Natural killer cell (primary cell): ENCODE data around the gene RAD51B. TPM values are rescaled to one million over a fixed set of nuclear protein-coding genes. Genes with fewer than 3 reads are reported as not detected.

ENCODE experiments used
- ATAC-seq, 3 donors: fragments of 150-1000 bp in 2 of 3; fragments of 200-7000 bp in 1 of 3; cut with Tn5 transposase; 1 replicate in 1 of 3; 2 replicates in 2 of 3; pipeline ENCODE4 v1.10.0; 2021; ENCODE audit warnings: mild to moderate bottlenecking in 2 of 3, moderate library complexity in 2 of 3
- DNase-seq, 2 donors: peaks; one replicate each; pipeline versions ENCODE4 v3.0.0 to v3.0.0-alpha.2; 2013 to 2021; ENCODE audit warnings: mixed read lengths in 1 of 2
- H3K27ac ChIP-seq: one replicate; pipeline ENCODE4 v1.5.1; 2013; ENCODE audit warnings: mild to moderate bottlenecking, low read length
- H3K27me3 ChIP-seq: one replicate; pipeline ENCODE4 v1.6.1; 2013; ENCODE audit warnings: low read length; ENCODE audit not compliant: control insufficient read depth, insufficient read depth
- H3K36me3 ChIP-seq: one replicate; pipeline ENCODE4 v1.6.1; 2013; ENCODE audit warnings: low read length; ENCODE audit not compliant: control insufficient read depth, insufficient read depth
- H3K4me1 ChIP-seq: one replicate; pipeline ENCODE4 v1.6.1; 2013; ENCODE audit warnings: low read length; ENCODE audit not compliant: control insufficient read depth, insufficient read depth
- H3K4me3 ChIP-seq: one replicate; pipeline ENCODE4 v1.5.1; 2013; ENCODE audit warnings: low read length
- H3K9me3 ChIP-seq: one replicate; pipeline ENCODE4 v1.6.1; 2013; ENCODE audit warnings: low read length; ENCODE audit not compliant: control insufficient read depth, insufficient read depth
- H3K27ac Mint-ChIP-seq, 2 donors: one replicate each; pipeline ENCODE4 v1.8.0; 2022; ENCODE audit warnings: mild to moderate bottlenecking in 2 of 2, mixed read lengths in 2 of 2, moderate library complexity in 1 of 2
- H3K27me3 Mint-ChIP-seq, 2 donors: one replicate each; pipeline ENCODE4 v1.8.0; 2022; ENCODE audit warnings: low read depth in 2 of 2, mixed read lengths in 2 of 2
- H3K36me3 Mint-ChIP-seq: one replicate; pipeline ENCODE4 v1.8.0; 2022; ENCODE audit warnings: mixed read lengths
- H3K4me1 Mint-ChIP-seq, 2 donors: one replicate each; pipeline ENCODE4 v1.8.0; 2022; ENCODE audit warnings: mixed read lengths in 2 of 2
- H3K4me3 Mint-ChIP-seq: one replicate; pipeline ENCODE4 v1.8.0; 2022; ENCODE audit warnings: mild to moderate bottlenecking, moderate library complexity, mixed read lengths
- H3K9me3 Mint-ChIP-seq, 2 donors: one replicate each; pipeline ENCODE4 v1.8.0; 2022; ENCODE audit warnings: mixed read lengths in 2 of 2
- CTCF ChIP-seq: fragments of 200-600 bp; IDR thresholded peaks from one replicate; pipeline ENCODE4 v1.8.0; 2022; ENCODE audit warnings: antibody characterized with exemption
- WGBS: methylation state at CpG from one replicate; pipeline ENCODE4 v1.1.7; 2013; ENCODE audit warnings: missing lambda C conversion rate; ENCODE audit not compliant: insufficient coverage; 5-methylcytosine and 5-hydroxymethylcytosine counted together
- intact Hi-C: fragments of 100-400 bp; cut with micrococcal nuclease; formaldehyde crosslinking; loops from one replicate; pipeline ENCODE4 v1.14.2; 2022
- total RNA-seq, 4 donors: library from RNA; stranded (reverse); fragments of 120-200 nt in 1 of 4; gene quantifications; one replicate each; pipeline versions ENCODE4 v1.2.3 to v1.2.4, GENCODE V29; 2013 to 2022

RAD51B gene
- total RNA-seq, 3 donors from 2014 or later (not counting 1 experiment from before 2014, with no cell fraction given) = 28.1 to 37.6 (median 28.6) TPM

DNA sequence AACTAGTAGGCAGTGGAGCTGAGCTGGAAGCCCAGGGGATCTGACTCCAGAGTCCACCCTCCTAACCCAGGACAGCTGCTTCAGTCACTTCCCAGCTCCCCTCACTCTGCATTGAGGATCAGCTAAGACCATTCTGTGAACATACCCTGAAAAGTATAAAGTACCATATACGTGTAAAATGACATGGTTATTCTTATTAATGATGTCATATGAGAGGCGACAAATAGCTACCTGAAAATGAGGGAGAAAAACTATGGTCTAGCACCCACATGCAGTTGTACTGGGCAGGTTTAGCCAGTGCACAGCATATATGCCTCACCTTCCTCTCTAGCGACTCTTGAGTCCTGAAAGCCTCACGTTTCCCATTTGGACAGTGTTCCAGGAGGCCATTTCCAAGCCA lies 461.9 kb downstream of the RAD51B start:
- TF ChIP-seq CTCF = no peak
- Histone ChIP-seq H3K4me3 (no peak overlapping the region), H3K4me1 (peaks cover 56% of the 10 kb centered on the region), H3K27ac (peak overlapping the region; percentile 91), H3K36me3 (no peaks in the 10 kb centered on the region), H3K27me3 (no peaks in the 10 kb centered on the region), H3K9me3 (no peaks in the 10 kb centered on the region)
- Mint-ChIP-seq H3K9me3 (peaks cover 0 to 2% of the 10 kb centered on the region in 2 donors), H3K4me3 (no peak overlapping the region), H3K27ac (peak overlapping the region; percentile 86 to 96), H3K36me3 (no peaks in the 10 kb centered on the region), H3K27me3 (no peaks in the 10 kb centered on the region), H3K4me1 (peaks cover 59 to 66% of the 10 kb centered on the region in 2 donors)
- intact Hi-C loops = loop anchor here (10.0 kb wide), 3 partner anchors 123 to 407 kb away; no protein-coding TSS in a partner anchor
- DNase-seq (no peak), ATAC-seq (no peak)
- 96% methylated on average over 4 of the region's 4 CpGs for WGBS

GRCh38 chr14:68282479-68283377 lies 463.1 kb downstream of the RAD51B start:
- peaks cover 0 to 2% of the 10 kb centered on the region in 2 donors for H3K9me3 Mint-ChIP-seq

GRCh38 chr14:68283378-68284123 lies 464.0 kb downstream of the RAD51B start:
- Histone ChIP-seq H3K4me1 (peaks cover 61% of the 10 kb centered on the region), H3K27ac (peak overlapping the region; percentile 91), H3K4me3 (no peak overlapping the region), H3K9me3 (no peaks in the 10 kb centered on the region), H3K36me3 (no peaks in the 10 kb centered on the region), H3K27me3 (no peaks in the 10 kb centered on the region)
- peak; percentile 69 to 83 for DNase-seq
- H3K4me1 Mint-ChIP-seq = peaks cover 73 to 85% of the 10 kb centered on the region in 2 donors
- H3K4me3 Mint-ChIP-seq = peak overlapping the region; percentile 68
- TF ChIP-seq CTCF = no peak
- peak; percentile 66 to 84 (median 83) for ATAC-seq
- H3K27me3 Mint-ChIP-seq = no peaks in the 10 kb centered on the region
- 1% methylated on average over 11 of the region's 11 CpGs for WGBS
- H3K27ac Mint-ChIP-seq = peak overlapping the region; percentile 86 to 96
- peaks cover 0 to 2% of the 10 kb centered on the region in 2 donors for H3K9me3 Mint-ChIP-seq
- intact Hi-C loops = loop anchor here (1.0 to 10.0 kb wide), 6 partner anchors 15 to 510 kb away; partner anchors contain the start of gene ZFP36L1
- H3K36me3 Mint-ChIP-seq = no peaks in the 10 kb centered on the region

More at GRCh38 chr14:68282479-68283377, 463.1 kb downstream of the RAD51B start:
- Histone ChIP-seq H3K27me3 (no peaks in the 10 kb centered on the region), H3K9me3 (no peaks in the 10 kb centered on the region), H3K36me3 (no peaks in the 10 kb centered on the region), H3K27ac (peak overlapping the region; percentile 91), H3K4me1 (peaks cover 61% of the 10 kb centered on the region), H3K4me3 (no peak overlapping the region)
- H3K4me1 Mint-ChIP-seq = peaks cover 71 to 79% of the 10 kb centered on the region in 2 donors
- H3K27me3 Mint-ChIP-seq = no peaks in the 10 kb centered on the region
- H3K27ac Mint-ChIP-seq = peak overlapping the region; percentile 86 to 96
- no peaks in the 10 kb centered on the region for H3K36me3 Mint-ChIP-seq
- H3K4me3 Mint-ChIP-seq = peak overlapping the region; percentile 71
- 5% methylated on average over 4 of the region's 6 CpGs for WGBS
- DNase-seq = peak in 1 of 2 donors; percentile 86
- TF ChIP-seq CTCF = no peak
- intact Hi-C loops = loop anchor here (1.0 to 10.0 kb wide), 6 partner anchors 14 to 511 kb away; partner anchors contain the start of gene ZFP36L1
- peak; percentile 45 to 65 (median 59) for ATAC-seq
